ENCODE measurements around the gene AUTS2. TPM values are rescaled to one million over a fixed set of nuclear protein-coding genes. Genes with fewer than 3 reads are reported as not detected.

AUTS2 gene
- total and polyA plus RNA-seq, 11 donors, result 3.4 to 14.0 (median 7.3) TPM

- WGBS, 4 donors, result 75 to 80% (median 76%) methylated on average over 3 of the region's 3 CpGs
- Histone ChIP-seq H3K4me3 (no peak overlapping the region), H3K9me3 (no peaks in the 10 kb centered on the region), H3K36me3 (no peaks in the 10 kb centered on the region), H3K4me1 (no peaks in the 10 kb centered on the region), H3K27ac (no peak overlapping the region), H3K27me3 (no peaks in the 10 kb centered on the region)
- no peak for ATAC-seq
- intact Hi-C loops (cut with DNase I), result no loop called here
- DNase-seq, result no peak
- TF ChIP-seq POLR2A (IDR thresholded peaks at IDR 0.05) (no peak), CTCF (IDR thresholded peaks at IDR 0.05) (no peak)
Observed at GRCh38 chr7:70218006-70218405, 619.7 kb downstream of the AUTS2 start.

DNA sequence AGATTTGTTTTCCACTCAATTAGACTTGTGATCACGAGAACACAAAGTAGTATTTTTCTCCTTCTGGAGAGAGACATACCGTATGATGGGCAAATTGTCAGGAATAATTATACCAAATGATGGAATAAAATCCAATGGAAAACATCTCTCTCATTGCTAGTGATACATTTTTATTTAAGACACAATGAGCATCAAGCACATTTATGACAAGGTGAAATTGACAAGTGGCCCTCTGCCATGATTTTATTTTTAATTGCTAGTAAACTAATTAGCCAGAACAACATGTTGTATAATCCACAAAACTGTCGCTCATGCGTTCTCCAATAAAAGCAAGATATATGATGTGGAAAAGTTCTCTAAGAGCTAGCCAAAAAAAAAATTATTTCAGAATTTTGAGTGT is 620.8 kb downstream of the AUTS2 start:
- Histone ChIP-seq H3K9me3 (no peaks in the 10 kb centered on the region), H3K4me3 (no peak overlapping the region), H3K27me3 (no peaks in the 10 kb centered on the region), H3K27ac (no peak overlapping the region), H3K36me3 (no peaks in the 10 kb centered on the region), H3K4me1 (no peaks in the 10 kb centered on the region)
- TF ChIP-seq CTCF (IDR thresholded peaks at IDR 0.05) (no peak), POLR2A (IDR thresholded peaks at IDR 0.05) (no peak)
- WGBS, 4 donors, result 98 to 99% (median 98%) methylated on average over 4 of the region's 4 CpGs
- intact Hi-C loops (cut with DNase I), result no loop called here
- no peak for DNase-seq
- ATAC-seq, result no peak

- DNase-seq, result no peak
- no peak overlapping the region for H3K4me3 ChIP-seq
- intact Hi-C loops (cut with DNase I), result no loop called here
- peaks cover 0 to 32% (median 10%) of the 10 kb centered on the region in 12 donors for H3K9me3 ChIP-seq
- H3K27ac ChIP-seq, result no peak overlapping the region
- H3K36me3 ChIP-seq, result no peaks in the 10 kb centered on the region
- H3K4me1 ChIP-seq, result no peaks in the 10 kb centered on the region
- no peaks in the 10 kb centered on the region for H3K27me3 ChIP-seq
- TF ChIP-seq CTCF (IDR thresholded peaks at IDR 0.05) (no peak), POLR2A (IDR thresholded peaks at IDR 0.05) (no peak)
- ATAC-seq, result no peak
Observed at GRCh38 chr7:70229242-70229641, 631.0 kb downstream of the AUTS2 start.

- Histone ChIP-seq H3K36me3 (no peaks in the 10 kb centered on the region), H3K27ac (no peak overlapping the region), H3K27me3 (no peaks in the 10 kb centered on the region), H3K4me3 (no peak overlapping the region), H3K9me3 (peaks cover 0 to 32% (median 10%) of the 10 kb centered on the region in 12 donors), H3K4me1 (no peaks in the 10 kb centered on the region)
- WGBS, 4 donors, result 91 to 98% (median 97%) methylated on average over 3 of the region's 3 CpGs
- TF ChIP-seq POLR2A (IDR thresholded peaks at IDR 0.05) (no peak), CTCF (IDR thresholded peaks at IDR 0.05) (no peak)
- DNase-seq (no peak), ATAC-seq (no peak)
- intact Hi-C loops (cut with DNase I), result no loop called here
Observed at GRCh38 chr7:70230761-70231160, 632.5 kb downstream of the AUTS2 start.
